Measurements from ENCODE around the gene THSD4. TPM values are rescaled to one million over a fixed set of nuclear protein-coding genes. Genes with fewer than 3 reads are reported as not detected.

THSD4 gene
- total and polyA plus RNA-seq, 2 of the 4 experiments (the other 2 are of a cell fraction), result 25.5 to 31.1 TPM

- H3K18ac ChIP-seq (ENCODE audit: low read depth, low read length), result no peak overlapping the region
- peaks cover 1% of the 10 kb centered on the region; the same call in 1 of the 2 replicates for H3K9me1 ChIP-seq (ENCODE audit: insufficient read depth, low read length)
- H3K9ac ChIP-seq (ENCODE audit: low read depth, low read length), result no peak overlapping the region
- DNase-seq, result no peak
- H2AFZ ChIP-seq (replicated peaks; ENCODE audit: low read length, poor library complexity), result no peak overlapping the region
- H3K56ac ChIP-seq (ENCODE audit: extremely low read depth, insufficient read depth, low read length), result no peak overlapping the region
- no peak overlapping the region for H4K8ac ChIP-seq (ENCODE audit: low read depth in 2 of 2, low read length in 2 of 2)
- no peaks in the 10 kb centered on the region for H3K79me1 ChIP-seq (ENCODE audit: low read depth in 1 of 2, low read length in 2 of 2)
- H3K4me1 ChIP-seq (ENCODE audit: control insufficient read depth, insufficient read depth, low read length), result peaks cover 3% of the 10 kb centered on the region
- H4K20me1 ChIP-seq (ENCODE audit: insufficient read depth, low read length), result 0 out of 2 replicates have a peak, but pooled peaks cover 3% of the 10 kb centered on the region
- no CpG with 5 or more reads among the region's 4 CpGs for WGBS, 2 experiments (ENCODE audit: extremely low coverage in 2 of 2, insufficient read length in 1 of 2)
- no peak overlapping the region for H3K27ac ChIP-seq (ENCODE audit: insufficient read depth, low read length)
- H2BK20ac ChIP-seq (ENCODE audit: low read depth, low read length), result no peak overlapping the region
- POLR2A ChIA-PET (ENCODE audit: unreplicated experiment), result no interaction called here
- H3K27me3 ChIP-seq (ENCODE audit: control insufficient read depth, insufficient read depth, low read length), result no peaks in the 10 kb centered on the region; the same call in 1 of the 2 replicates
- H3K4ac ChIP-seq (ENCODE audit: low read depth, low read length), result no peak overlapping the region
- no peak overlapping the region for H2AK5ac ChIP-seq (ENCODE audit: low read depth, low read length)
- H3K4me3 ChIP-seq (ENCODE audit: insufficient read depth, low read depth, low read length), result no peak overlapping the region
- no peak overlapping the region for H3K23ac ChIP-seq (ENCODE audit: low read depth, low read length)
- CTCF ChIA-PET, result no interaction called here
- H3K9me3 ChIP-seq (ENCODE audit: control insufficient read depth, insufficient read depth, low read length), result no peaks in the 10 kb centered on the region
- no peak overlapping the region for H4K5ac ChIP-seq (ENCODE audit: low read depth, low read length)
- H2BK120ac ChIP-seq (ENCODE audit: low read depth, low read length), result no peak overlapping the region
- H4K91ac ChIP-seq (ENCODE audit: insufficient read depth, low read depth, low read length), result no peak overlapping the region
- no peak overlapping the region for H3K14ac ChIP-seq (replicated peaks; ENCODE audit: low read depth, low read length)
- BruUV-seq (replicated peaks), result no TSS peak
- H2AK9ac ChIP-seq (replicated peaks; ENCODE audit: low read depth, low read length, poor library complexity), result no peak overlapping the region
- ATAC-seq (ENCODE audit: low read depth), result no peak
- no peak overlapping the region for H3K4me2 ChIP-seq (ENCODE audit: low read depth, low read length)
- H3K36me3 ChIP-seq (ENCODE audit: control insufficient read depth, insufficient read depth, low read length), result peaks cover 15% of the 10 kb centered on the region
- TF ChIP-seq RFX5 (IDR thresholded peaks at IDR 0.05; ENCODE audit: low read depth, low read length) (no peak), POLR2A (IDR thresholded peaks at IDR 0.05; ENCODE audit: low read depth, low read length) (no peak), NFE2L2 (IDR thresholded peaks at IDR 0.05; ENCODE audit: low read depth, low read length) (no peak), USF2 (IDR thresholded peaks at IDR 0.05; ENCODE audit: low read depth, low read length) (no peak), MAZ (IDR thresholded peaks at IDR 0.05; ENCODE audit: borderline replicate concordance, low read depth, low read length) (no peak), ELK1 (IDR thresholded peaks at IDR 0.05; ENCODE audit: borderline replicate concordance, low read depth, low read length) (no peak), RCOR1 (IDR thresholded peaks at IDR 0.05; ENCODE audit: insufficient replicate concordance, low read length) (no peak), CTCF (conservative IDR thresholded peaks at IDR 0.05; ENCODE audit: low read depth, low read length) (no peak), SMC3 (IDR thresholded peaks at IDR 0.05; ENCODE audit: low read depth, low read length) (no peak), MXI1 (IDR thresholded peaks at IDR 0.05; ENCODE audit: borderline replicate concordance, low read depth, low read length) (no peak), BHLHE40 (IDR thresholded peaks at IDR 0.05; ENCODE audit: low read depth, low read length) (no peak), CHD1 (IDR thresholded peaks at IDR 0.05; ENCODE audit: low read depth, low read length) (no peak)
- H2BK15ac ChIP-seq (ENCODE audit: low read depth, low read length), result no peak overlapping the region
- in situ Hi-C loops (cut with MboI; ENCODE audit: low sequenced_read_pairs) (loop anchor here (5.0 kb wide), 1 partner anchor 288 kb away; no protein-coding TSS in a partner anchor), intact Hi-C loops (cut with micrococcal nuclease) (no loop called here), dilution Hi-C loops (cut with HindIII; ENCODE audit: low sequenced_read_pairs, unreplicated experiment) (no loop called here)
- H2BK5ac ChIP-seq (ENCODE audit: low read depth, low read length, poor library complexity, severe bottlenecking), result no peak overlapping the region
Observed at GRCh38 chr15:71734709-71735384, 619.6 kb downstream of the THSD4 start.

Measured in IMR-90 (cell line).